Kasumi-1 (cell line): Measurements from ENCODE around the gene MDP1.

Source experiments
- DNase-seq, 2 experiments: peaks; one replicate each; lab custom pipeline; 2025; lab: John Stamatoyannopoulos, UW

The MDP1 gene

GRCh38 chr14:24179961-24180796, 35.7 kb downstream of the MDP1 start:
- DNase-seq, result no peak

DNA sequence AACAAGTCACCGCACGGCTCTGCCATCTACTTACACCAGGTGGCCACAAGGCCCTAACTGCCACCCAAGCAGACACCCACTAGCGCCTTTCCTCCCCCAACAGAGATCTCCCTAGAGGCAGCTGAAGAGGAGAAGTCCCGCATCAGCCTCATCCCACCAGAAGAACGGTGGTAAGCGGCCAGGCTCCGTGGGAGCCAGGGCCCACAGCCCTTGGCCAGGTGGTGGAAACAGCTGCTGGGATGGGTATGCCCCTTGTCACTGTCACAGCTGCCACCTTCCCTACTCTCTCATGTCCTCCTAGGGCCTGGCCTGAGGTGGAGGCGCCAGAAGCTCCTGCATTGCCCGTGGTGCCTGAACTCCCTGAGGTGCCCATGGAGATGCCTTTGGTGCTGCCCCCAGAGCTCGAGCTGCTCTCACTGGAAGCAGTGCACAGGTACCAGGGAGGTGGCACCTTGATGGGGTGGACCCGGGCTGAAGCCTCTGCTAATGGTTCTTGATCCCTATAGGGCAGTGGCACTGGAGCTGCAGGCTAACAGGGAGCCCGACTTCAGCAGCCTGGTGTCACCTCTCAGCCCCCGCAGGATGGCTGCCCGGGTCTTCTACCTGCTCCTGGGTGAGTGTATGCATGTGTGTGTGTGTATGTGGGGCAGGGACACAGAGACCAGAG, 36.4 kb downstream of the MDP1 start:
- DNase-seq, result no peak

DNA sequence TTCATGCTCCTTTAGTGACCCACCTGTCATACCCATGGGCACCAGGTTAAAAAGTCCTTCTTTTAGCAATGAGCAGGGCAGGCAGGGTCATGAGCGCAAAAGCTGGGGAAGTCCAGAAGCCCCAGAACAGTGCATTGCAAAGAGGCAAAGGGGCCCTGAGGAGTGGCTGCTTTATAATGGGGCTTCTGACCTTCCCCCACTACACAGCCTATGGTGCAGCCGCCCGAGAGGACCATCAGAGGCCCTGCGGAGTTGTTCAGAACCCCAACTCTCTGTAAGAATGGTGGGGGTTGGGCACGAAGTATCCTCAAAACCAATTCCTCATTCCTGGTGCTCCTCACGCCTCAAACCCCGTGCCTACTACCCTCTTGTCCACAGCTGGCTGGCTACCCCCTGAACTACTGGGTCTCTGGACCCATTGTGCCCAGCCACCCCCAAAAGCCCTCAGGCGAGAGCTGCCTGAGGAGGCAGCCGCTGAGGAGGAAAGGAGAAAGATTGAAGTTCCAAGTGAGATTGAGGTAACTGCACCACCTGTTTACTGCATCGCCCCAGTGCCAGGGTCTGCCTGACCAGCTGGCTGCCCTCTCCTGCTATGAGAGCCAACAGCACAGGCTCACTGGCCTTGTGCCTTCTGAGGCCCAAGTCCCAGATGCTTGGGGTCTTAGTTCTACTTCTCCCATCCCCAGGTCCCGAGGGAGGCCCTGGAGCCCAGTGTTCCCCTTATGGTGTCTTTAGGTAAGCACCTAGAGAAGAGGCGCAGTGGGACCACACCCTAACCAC, 37.3 kb downstream of the MDP1 start:
- no peak for DNase-seq

DNA sequence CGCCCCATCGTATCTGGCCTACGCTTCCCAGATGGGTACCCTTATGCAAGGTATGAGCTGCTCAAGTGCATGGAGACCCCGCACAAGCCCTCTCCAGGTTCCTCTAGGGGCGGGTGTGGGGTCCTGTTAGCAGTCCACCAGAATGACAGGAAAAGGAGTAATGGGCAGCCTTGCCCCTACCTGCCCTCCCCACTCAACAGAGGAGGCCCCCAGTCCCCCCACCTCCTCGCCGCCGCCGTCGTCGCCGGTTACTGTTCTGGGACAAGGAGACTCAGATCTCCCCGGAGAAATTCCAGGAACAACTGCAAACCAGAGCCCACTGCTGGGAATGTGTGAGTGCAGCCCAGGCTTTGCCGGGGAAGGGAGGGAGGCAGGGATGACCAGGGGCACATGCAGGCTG, 38.0 kb downstream of the MDP1 start:
- no peak for DNase-seq

GRCh38 chr14:24177041-24177825, 38.6 kb downstream of the MDP1 start:
- no peak for DNase-seq

DNA sequence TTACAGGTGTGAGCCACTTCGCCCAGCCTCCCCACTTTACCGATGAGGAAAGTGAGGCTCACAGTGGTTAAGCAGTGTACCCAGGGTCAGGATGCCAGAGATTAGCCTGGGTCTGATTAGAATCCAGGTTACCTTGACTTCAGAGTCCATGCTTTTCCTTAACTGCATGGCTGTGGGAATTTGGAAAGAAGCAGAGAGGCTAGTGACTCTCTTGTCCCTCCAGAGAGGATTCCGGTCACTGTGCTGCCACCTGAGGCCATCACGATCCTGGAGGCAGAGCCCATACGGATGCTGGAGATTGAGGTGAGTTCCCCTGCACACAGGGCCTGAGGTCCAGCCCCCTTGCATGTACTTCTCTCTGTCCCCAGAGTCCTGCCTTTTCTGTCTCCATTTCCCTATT, 39.3 kb downstream of the MDP1 start:
- no peak for DNase-seq

DNA sequence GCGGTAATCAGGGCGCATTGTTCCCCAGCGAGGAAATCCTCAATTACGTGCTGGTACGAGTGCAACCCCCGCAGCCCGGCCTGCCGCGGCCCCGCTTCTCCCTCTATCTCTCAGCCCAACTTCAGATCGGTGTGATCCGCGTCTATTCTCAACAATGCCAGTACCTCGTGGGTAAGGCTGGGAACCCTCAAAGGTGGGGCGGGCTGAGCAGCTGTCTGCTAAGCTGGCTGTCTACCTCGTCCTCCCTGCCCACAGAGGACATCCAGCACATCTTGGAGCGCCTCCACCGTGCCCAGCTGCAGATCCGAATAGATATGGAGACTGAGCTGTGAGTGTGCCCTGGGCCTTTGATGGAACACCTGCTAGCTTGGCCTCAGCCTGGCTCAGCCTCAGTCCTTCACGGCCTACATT, 43.0 kb downstream of the MDP1 start:
- DNase-seq, result no peak

GRCh38 chr14:24172261-24172860, 43.5 kb downstream of the MDP1 start:
- no peak for DNase-seq

DNA sequence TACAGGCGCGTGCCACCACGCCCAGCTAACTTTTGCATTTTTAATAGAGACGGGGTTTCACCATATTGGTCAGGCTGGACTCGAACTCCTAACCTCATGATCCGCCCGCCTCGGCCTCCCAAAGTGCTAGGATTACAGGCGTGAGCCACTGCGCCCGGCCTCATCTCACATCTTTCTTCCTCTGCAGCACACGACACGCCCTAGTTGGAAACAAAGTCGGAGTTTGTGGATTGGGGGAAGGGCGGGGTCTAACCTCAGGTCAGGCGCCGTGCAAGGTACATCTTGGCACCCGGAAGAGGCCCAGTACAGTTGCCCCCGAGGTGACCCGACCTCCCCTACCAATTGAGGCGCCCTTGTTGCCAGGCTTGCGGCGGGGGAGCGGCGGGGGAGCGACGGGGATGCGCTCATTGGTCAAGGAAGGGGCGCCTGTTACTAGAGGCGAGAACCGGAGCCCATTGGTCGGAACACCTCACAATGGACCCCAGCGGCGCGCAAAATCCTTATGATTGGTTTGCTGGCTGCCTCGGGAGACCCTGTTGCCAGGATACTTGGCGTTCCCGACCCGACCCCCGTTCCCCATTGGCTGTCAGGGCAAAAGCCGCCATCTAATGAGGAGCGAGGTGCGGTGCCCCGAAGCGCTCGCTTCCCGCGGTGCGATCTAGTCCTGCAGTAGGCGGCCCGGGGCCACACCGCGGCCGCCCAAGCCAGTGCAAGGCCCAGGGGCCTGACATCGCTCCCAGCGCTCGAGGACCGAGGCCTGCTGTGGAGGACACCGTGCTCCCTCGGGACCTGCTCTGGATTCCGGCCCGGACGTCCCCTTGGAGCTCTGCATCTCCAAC, 44.2 kb downstream of the MDP1 start, which contains the start of gene REC8:
Gene REC8, plus strand, starts transcription at position 659 of the 839 bp plus-strand sequence. CDS start 473 bp downstream, outside the sequence.
- DNase-seq, result no peak

- DNase-seq, result peak; percentile 3 to 32
Measured at GRCh38 chr14:24167469-24168114, 48.3 kb downstream of the MDP1 start.

DNA sequence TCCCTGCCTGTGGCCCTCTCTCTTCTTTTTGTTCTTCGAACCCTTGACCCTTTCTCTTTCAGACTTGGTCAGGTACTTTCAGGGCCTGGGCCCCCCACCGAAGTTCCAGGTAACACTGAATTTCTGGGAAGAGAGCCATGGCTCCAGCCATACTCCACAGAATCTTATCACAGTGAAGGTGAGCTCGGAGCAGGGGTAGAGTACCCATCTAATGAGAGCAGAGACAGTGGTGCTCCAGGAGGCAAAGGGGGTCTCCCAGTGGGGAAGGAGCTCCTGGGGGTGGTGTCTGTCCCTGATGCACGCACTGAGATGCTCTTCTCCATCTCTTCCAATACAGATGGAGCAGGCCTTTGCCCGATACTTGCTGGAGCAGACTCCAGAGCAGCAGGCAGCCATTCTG, 50.1 kb downstream of the MDP1 start:
- no peak for DNase-seq

DNA sequence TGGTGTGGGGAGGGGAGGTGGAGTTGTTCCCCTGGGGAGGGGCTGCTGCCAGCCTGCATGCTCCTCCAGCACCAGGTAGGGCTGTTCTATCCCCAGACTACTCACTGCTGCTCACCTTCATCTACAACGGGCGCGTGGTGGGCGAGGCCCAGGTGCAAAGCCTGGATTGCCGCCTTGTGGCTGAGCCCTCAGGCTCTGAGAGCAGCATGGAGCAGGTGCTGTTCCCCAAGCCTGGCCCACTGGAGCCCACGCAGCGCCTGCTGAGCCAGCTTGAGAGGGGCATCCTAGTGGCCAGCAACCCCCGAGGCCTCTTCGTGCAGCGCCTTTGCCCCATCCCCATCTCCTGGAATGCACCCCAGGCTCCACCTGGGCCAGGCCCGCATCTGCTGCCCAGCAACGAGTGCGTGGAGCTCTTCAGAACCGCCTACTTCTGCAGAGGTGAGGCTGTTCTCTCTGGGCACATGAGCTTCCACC, 51.3 kb downstream of the MDP1 start:
- no peak for DNase-seq
